AG04450 (cell line): ENCODE measurements around the gene TMEM38A. TPM values are rescaled to one million over a fixed set of nuclear protein-coding genes. Genes with fewer than 3 reads are reported as not detected.
"Not testable (repeated sequence)": the region's sequence is repeated elsewhere in the genome, so short reads cannot be mapped to it uniquely, and the experiment has no call there.

Source experiments
- CTCF ChIA-PET: fragments of 300-600, 350-600 bp; formaldehyde crosslinking; extraction: SDS; loops from one replicate; lab custom pipeline; 2022; ENCODE audit warnings: antibody characterized with exemption, inconsistent platforms; lab: Charles Lee
- POLR2A ChIA-PET: fragments of 350-600 bp; formaldehyde crosslinking; extraction: SDS; loops from one replicate; lab custom pipeline; 2021; ENCODE audit warnings: antibody characterized with exemption, inconsistent platforms; lab: Yijun Ruan, JAX
- DNase-seq: peaks from one replicate; pipeline ENCODE4 v3.0.0-alpha.2; 2011; ENCODE audit warnings: low read depth, low spot score
- H3K27ac ChIP-seq: one replicate; pipeline ENCODE4 v1.5.1; 2012; ENCODE audit warnings: low read depth, low read length, control low read depth
- H3K27me3 ChIP-seq: one replicate; pipeline ENCODE4 v1.6.0; 2012; ENCODE audit warnings: low read length; ENCODE audit not compliant: control insufficient read depth, insufficient read depth
- H3K4me3 ChIP-seq: 2 replicates; pipeline ENCODE4 v1.5.1; 2011; ENCODE audit warnings: mild to moderate bottlenecking, low read depth, low read length, control low read depth
- H3K9me3 ChIP-seq: 2 replicates; pipeline ENCODE4 v1.5.1; 2012; ENCODE audit warnings: low read length; ENCODE audit not compliant: control insufficient read depth, insufficient read depth
- polyA plus RNA-seq: library from polyadenylated mRNA; depleted of rRNA; stranded (reverse); fragments of >200 nt; gene quantifications from 2 replicates; pipeline ENCODE4 v1.2.3, GENCODE V29; 2011
- TF ChIP-seq, protein P1 (sequence below): IDR thresholded peaks from 2 replicates; pipeline ENCODE4 v1.5.1; 2011; ENCODE audit warnings: low read depth, low read length, control low read depth, inconsistent platforms

The TMEM38A gene
- polyA plus RNA-seq, 1 experiment: 2.4 TPM

DNA sequence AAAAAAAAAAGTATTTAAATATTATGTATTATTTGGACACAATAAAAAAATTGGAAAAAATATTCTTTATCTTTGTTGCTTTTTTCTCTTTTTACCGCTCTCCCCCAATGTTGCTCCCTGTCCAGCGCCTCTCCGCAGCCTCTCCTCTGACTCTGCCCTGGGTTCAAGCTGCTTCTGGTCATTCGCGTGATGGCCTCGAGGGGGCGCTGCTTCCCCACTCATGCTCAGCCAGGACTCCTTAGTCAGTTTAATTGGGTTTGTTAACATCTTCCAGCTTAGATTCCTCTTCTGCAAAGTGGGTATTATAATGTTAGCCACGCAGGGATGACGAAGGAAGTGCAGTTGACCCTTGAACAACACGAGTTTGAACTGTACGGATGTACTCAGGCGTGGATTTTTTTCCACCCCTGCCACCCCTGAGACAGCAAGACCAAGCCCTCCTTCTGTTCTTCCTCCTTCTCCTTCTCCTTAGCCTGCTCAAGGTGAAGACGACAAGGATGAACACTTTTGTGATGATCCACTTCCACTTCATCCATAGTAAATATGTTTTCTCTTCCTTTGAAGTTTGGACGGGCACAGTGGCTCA, 53.9 kb downstream of the TMEM38A start:
- ChIA-PET POLR2A (interaction anchor here (0.5 to 0.7 kb wide), 3 partner anchors 28 to 340 kb away, joined by 4 to 8 read pairs (median 5); no protein-coding TSS in a partner anchor), CTCF (interaction anchor here (0.6 to 1.8 kb wide), 19 partner anchors 10 to 1163 kb away, joined by 3 to 16 read pairs (median 4); no protein-coding TSS in a partner anchor)
- DNase-seq: no peak
- no peaks in the 10 kb centered on the region for H3K27me3 ChIP-seq
- H3K9me3 ChIP-seq: no peaks in the 10 kb centered on the region
- TF ChIP-seq, protein P1, sequence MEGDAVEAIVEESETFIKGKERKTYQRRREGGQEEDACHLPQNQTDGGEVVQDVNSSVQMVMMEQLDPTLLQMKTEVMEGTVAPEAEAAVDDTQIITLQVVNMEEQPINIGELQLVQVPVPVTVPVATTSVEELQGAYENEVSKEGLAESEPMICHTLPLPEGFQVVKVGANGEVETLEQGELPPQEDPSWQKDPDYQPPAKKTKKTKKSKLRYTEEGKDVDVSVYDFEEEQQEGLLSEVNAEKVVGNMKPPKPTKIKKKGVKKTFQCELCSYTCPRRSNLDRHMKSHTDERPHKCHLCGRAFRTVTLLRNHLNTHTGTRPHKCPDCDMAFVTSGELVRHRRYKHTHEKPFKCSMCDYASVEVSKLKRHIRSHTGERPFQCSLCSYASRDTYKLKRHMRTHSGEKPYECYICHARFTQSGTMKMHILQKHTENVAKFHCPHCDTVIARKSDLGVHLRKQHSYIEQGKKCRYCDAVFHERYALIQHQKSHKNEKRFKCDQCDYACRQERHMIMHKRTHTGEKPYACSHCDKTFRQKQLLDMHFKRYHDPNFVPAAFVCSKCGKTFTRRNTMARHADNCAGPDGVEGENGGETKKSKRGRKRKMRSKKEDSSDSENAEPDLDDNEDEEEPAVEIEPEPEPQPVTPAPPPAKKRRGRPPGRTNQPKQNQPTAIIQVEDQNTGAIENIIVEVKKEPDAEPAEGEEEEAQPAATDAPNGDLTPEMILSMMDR: peak; percentile 84
- H3K4me3 ChIP-seq: no peak overlapping the region
- no peak overlapping the region for H3K27ac ChIP-seq

DNA sequence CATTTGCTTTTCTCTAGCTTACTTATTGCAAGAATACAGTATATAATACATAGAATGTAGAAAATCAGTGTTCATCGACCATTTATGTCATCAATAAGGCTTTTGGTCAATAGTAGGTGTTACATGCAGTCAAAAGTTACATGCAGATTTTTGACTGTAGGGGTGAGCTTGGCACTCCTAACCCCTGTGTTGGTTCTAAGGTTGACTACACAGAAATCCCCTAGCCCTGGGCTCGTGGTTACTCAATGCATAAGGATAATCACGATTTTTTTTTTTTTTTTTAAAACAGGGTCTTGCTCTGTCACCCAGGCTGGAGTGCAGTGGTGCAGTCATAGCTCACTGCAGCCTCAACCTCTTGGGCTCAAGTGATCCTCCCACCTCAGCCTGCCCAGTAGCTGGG, 54.7 kb downstream of the TMEM38A start:
- H3K27ac ChIP-seq: no peak overlapping the region
- ChIA-PET CTCF (interaction anchor here (0.7 to 1.8 kb wide), 6 partner anchors 11 to 358 kb away, joined by 3 to 16 read pairs (median 6); no protein-coding TSS in a partner anchor), POLR2A (no interaction called here)
- H3K27me3 ChIP-seq: no peaks in the 10 kb centered on the region
- TF ChIP-seq, protein P1: no peak
- H3K4me3 ChIP-seq: no peak overlapping the region
- DNase-seq: no peak
- no peaks in the 10 kb centered on the region for H3K9me3 ChIP-seq

DNA sequence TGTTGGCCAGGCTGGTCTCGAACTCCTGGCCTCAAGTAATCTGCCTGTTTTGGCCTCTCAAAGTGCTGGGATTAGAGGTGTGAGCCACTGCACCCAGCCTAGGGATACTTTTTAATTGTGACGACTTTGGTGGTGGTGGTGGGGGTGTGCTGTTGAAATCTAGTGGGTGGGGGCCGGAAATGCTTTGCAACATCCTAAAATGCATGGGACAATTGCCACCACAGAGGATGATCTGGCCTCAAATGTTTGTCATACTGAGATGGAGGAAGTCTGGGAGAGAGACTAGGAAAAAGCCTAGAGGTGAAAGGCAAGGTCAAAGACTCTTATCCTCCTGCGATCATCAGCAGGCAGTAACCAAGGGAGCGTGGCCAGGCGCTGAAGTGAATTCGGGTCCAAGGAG, 60.1 kb downstream of the TMEM38A start:
- TF ChIP-seq, protein P1: no peak
- no peak for DNase-seq
- Histone ChIP-seq H3K27me3 (no peaks in the 10 kb centered on the region), H3K4me3 (no peak overlapping the region), H3K9me3 (no peaks in the 10 kb centered on the region; the same call in 1 of the 2 replicates), H3K27ac (no peak overlapping the region)
- ChIA-PET CTCF (no interaction called here), POLR2A (no interaction called here)

DNA sequence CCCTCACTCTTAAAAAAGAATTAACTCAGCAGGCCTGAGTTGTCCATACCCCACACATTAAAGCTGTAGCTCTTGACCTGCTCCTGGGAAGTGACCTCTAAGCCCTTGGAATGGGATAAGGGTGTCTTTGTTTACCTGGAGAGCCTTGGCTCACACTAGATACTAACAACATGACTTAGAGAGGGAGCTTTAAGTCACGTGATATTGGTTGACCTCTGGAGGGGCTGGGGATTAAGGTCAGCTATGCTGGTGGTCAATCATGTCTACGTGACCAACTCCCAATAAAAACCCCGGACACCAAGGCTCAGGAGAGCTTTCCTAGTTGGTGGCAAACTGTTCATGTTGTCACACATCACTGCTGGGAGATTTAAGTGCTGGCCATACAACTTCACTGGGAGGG, 61.7 kb downstream of the TMEM38A start:
- TF ChIP-seq, protein P1: no peak
- H3K9me3 ChIP-seq: no peaks in the 10 kb centered on the region; the same call in 1 of the 2 replicates
- DNase-seq: no peak
- ChIA-PET POLR2A (no interaction called here), CTCF (no interaction called here)
- H3K4me3 ChIP-seq: no peak overlapping the region
- H3K27me3 ChIP-seq: no peaks in the 10 kb centered on the region
- H3K27ac ChIP-seq: no peak overlapping the region

DNA sequence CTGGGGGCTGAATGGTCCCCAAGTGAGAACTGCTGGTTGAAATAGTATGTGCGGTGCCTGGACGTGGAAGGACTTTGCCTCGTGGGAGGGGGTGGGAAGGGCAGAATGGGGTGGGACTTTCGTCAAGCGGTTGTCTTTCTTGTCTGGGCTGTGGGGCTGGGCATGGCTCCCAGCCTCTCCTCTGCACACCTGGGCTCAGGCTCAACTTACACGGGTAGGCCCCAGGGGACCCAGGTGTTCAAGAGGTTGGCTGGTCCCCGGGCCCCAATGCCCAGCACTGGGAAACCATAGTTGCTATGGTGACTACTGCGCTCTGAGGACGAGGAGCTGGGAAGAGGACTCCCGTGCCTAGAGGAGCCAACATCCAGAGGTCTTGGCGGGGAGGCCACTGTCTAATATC, 66.0 kb downstream of the TMEM38A start:
- POLR2A ChIA-PET: interaction anchor here (0.6 kb wide), 1 partner anchor 133 kb away, joined by 3 read pairs; no protein-coding TSS in a partner anchor
- TF ChIP-seq, protein P1: no peak
- DNase-seq: no peak
- Histone ChIP-seq H3K27me3 (no peaks in the 10 kb centered on the region), H3K27ac (no peak overlapping the region), H3K4me3 (no peak overlapping the region), H3K9me3 (no peaks in the 10 kb centered on the region; the same call in 1 of the 2 replicates)
- CTCF ChIA-PET: no interaction called here

DNA sequence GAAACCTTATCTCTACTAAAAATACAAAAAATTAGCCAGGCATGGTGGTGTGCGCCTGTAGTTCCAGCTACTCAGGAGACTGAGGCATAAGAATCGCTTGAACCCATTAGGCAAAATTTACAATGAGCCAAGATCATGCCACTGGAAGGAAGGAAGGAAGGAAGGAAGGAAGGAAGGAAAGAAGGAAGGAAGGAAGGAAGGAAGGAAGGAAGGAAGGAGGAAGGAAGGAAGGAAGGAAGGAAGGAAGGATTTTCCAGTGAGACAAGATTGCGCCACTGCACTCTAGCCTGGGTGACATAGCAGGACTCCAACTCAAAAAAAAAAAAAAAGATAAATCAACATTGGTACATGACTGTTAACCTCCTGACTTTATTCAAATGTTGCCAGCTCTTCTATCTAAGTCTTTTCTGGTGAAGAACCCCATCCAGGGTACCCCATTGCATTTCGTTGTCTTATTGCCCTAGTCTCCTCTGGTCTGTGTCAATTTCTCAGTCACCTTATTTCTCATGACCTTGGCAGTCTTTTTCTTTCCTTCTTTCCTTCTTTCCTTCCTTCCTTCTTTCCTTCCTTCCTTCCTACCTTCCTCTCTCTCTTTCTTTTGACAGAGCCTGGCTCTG, 74.8 kb downstream of the TMEM38A start:
- POLR2A ChIA-PET, DNase-seq, H3K27ac ChIP-seq, H3K4me3 ChIP-seq, H3K27me3 ChIP-seq, H3K9me3 ChIP-seq: not testable (repeated sequence)
- CTCF ChIA-PET: interaction anchor here (0.7 kb wide), 1 partner anchor 1704 kb away, joined by 9 read pairs; no protein-coding TSS in a partner anchor
